HepG2 (cell line): ENCODE measurements around the gene CNFN. TPM values are rescaled to one million over a fixed set of nuclear protein-coding genes. Genes with fewer than 3 reads are reported as not detected.

Source experiments
- ATAC-seq: fragments of 200-7000 bp; cut with Tn5 transposase; 3 replicates; pipeline ENCODE4 v1.9.1; 2020; ENCODE audit warnings: mild to moderate bottlenecking, moderate library complexity
- BruUV-seq: library from RNA; stranded (reverse); fragments of 400-500 nt; replicated peaks from 2 replicates; lab custom pipeline; 2021; lab: Mats Ljungman, UMichigan
- CTCF ChIA-PET: fragments of 300-600 bp; formaldehyde crosslinking; extraction: SDS; loops from one replicate; lab custom pipeline; 2021; ENCODE audit warnings: low total read pairs, inconsistent platforms, low intra/inter-chr PET ratio; lab: Yijun Ruan, JAX
- POLR2A ChIA-PET: fragments of 350-600 bp; sonication (Branson Sonifier 250); formaldehyde crosslinking; loops from one replicate; lab custom pipeline; 2020; ENCODE audit warnings: antibody characterized with exemption, inconsistent platforms; lab: Yijun Ruan, JAX
- DNase-seq: peaks from one replicate; pipeline ENCODE4 v3.0.0-alpha.2; 2015; ENCODE audit warnings: low spot score
- FAIRE-seq: peaks from 3 replicates; lab custom pipeline; 2011; peaks lifted over from hg19 to GRCh38; lab: Jason Lieb, UNC
- H2AFZ ChIP-seq: one replicate; pipeline ENCODE4 v1.6.1; 2011; ENCODE audit warnings: low read length, inconsistent platforms
- H3K27ac ChIP-seq: fragments of 300-600 bp; 3 replicates; pipeline ENCODE4 v1.8.0; 2011; ENCODE audit warnings: mixed run types, mild to moderate bottlenecking, mixed read lengths, low read length, inconsistent platforms; ENCODE audit not compliant: insufficient read depth; ENCODE audit errors: extremely low read length
- H3K27me3 ChIP-seq, 2 experiments: fragments of 200-600 bp in 1 of 2; 2 replicates in 1 of 2; 3 replicates in 1 of 2; pipeline versions ENCODE4 v1.6.0 to v1.8.0; 2011; ENCODE audit warnings: low read length in 2 of 2, mild to moderate bottlenecking in 2 of 2, moderate library complexity in 2 of 2, inconsistent platforms in 1 of 2; ENCODE audit not compliant: insufficient read depth in 2 of 2, control insufficient read depth in 1 of 2
- H3K36me3 ChIP-seq, 2 experiments: fragments of 200-600 bp in 1 of 2; replicated peaks in 1 of 2; 2 replicates in 1 of 2; 3 replicates in 1 of 2; pipeline versions ENCODE4 v1.5.1 to v1.8.0; 2011; ENCODE audit warnings: low read length in 2 of 2, inconsistent platforms in 1 of 2; ENCODE audit not compliant: insufficient read depth in 2 of 2, control insufficient read depth in 1 of 2
- H3K4me1 ChIP-seq: 2 replicates; pipeline ENCODE4 v1.5.1; 2012; ENCODE audit warnings: low read length, inconsistent platforms; ENCODE audit not compliant: insufficient read depth
- H3K4me2 ChIP-seq: 2 replicates; pipeline ENCODE4 v1.6.0; 2011; ENCODE audit warnings: low read depth, low read length, inconsistent platforms
- H3K4me3 ChIP-seq, 3 experiments: fragments of 200-600 bp in 1 of 3; sonication (generic), shearing (Covaris generic) in 1 of 3; replicated peaks in 1 of 3; 2 replicates each; pipeline ENCODE4 v1.5.1; 2011 to 2016; ENCODE audit warnings: low read length in 3 of 3, inconsistent platforms in 2 of 3, low read depth in 2 of 3, mild to moderate bottlenecking in 2 of 3, control low read depth in 1 of 3, mixed read lengths in 1 of 3; ENCODE audit not compliant: insufficient read depth in 1 of 3
- H3K79me2 ChIP-seq: one replicate; pipeline ENCODE4 v1.6.1; 2011; ENCODE audit warnings: low read length, inconsistent platforms; ENCODE audit not compliant: insufficient read depth
- H3K9ac ChIP-seq: 2 replicates; pipeline ENCODE4 v1.6.0; 2011; ENCODE audit warnings: mild to moderate bottlenecking, low read depth, low read length, inconsistent platforms; ENCODE audit not compliant: insufficient read depth
- H3K9me3 ChIP-seq: 2 replicates; pipeline ENCODE4 v1.5.1; 2012; ENCODE audit warnings: mild to moderate bottlenecking, low read length
- H4K20me1 ChIP-seq: 2 replicates; pipeline ENCODE4 v1.6.0; 2011; ENCODE audit warnings: inconsistent platforms, mild to moderate bottlenecking, low read length, moderate library complexity; ENCODE audit not compliant: insufficient read depth
- GRHL1 ChIP-seq: sonication (generic); formaldehyde crosslinking; conservative IDR thresholded peaks from 2 replicates; pipeline ENCODE4 v1.8.0; 2022; ENCODE audit warnings: missing genetic modification reagents
- HDAC2 ChIP-seq: sonication (generic); formaldehyde crosslinking; IDR thresholded peaks from 2 replicates; pipeline ENCODE4 v1.4.0; 2020; ENCODE audit warnings: missing genetic modification reagents
- HMG20A ChIP-seq: IDR thresholded peaks from 2 replicates; pipeline ENCODE4 v1.6.1; 2016; ENCODE audit warnings: borderline replicate concordance
- IRX3 ChIP-seq: sonication (generic); formaldehyde crosslinking; IDR thresholded peaks from 2 replicates; pipeline ENCODE4 v1.8.1; 2023; ENCODE audit warnings: mild to moderate bottlenecking, low read depth, missing genetic modification reagents, borderline replicate concordance
- MIXL1 ChIP-seq: IDR thresholded peaks from 2 replicates; pipeline ENCODE4 v1.6.1; 2016
- NFIB ChIP-seq: sonication (generic); formaldehyde crosslinking; IDR thresholded peaks from 2 replicates; pipeline ENCODE4 v1.9.0; 2021; ENCODE audit warnings: missing genetic modification reagents, mild to moderate bottlenecking, borderline replicate concordance
- NFRKB ChIP-seq: fragments of 450-650 bp; IDR thresholded peaks from 2 replicates; pipeline ENCODE4 v1.6.1; 2017
- PCBP1 ChIP-seq: fragments of 200-400 bp; formaldehyde crosslinking; IDR thresholded peaks from 2 replicates; pipeline ENCODE4 v1.6.1; 2017; ENCODE audit warnings: mild to moderate bottlenecking, low read depth, low read length, borderline replicate concordance
- RBFOX2 ChIP-seq: fragments of 200-400 bp; formaldehyde crosslinking; IDR thresholded peaks from 2 replicates; pipeline ENCODE4 v1.6.1; 2017; ENCODE audit warnings: low read depth, mild to moderate bottlenecking, low read length
- THAP11 ChIP-seq: IDR thresholded peaks from 2 replicates; pipeline ENCODE4 v1.6.1; 2016; ENCODE audit warnings: missing biosample characterization, missing genetic modification reagents
- ZNF75D ChIP-seq: sonication (generic); formaldehyde crosslinking; IDR thresholded peaks from 2 replicates; pipeline ENCODE4 v1.8.1; 2023; ENCODE audit warnings: missing genetic modification reagents, mild to moderate bottlenecking, borderline replicate concordance
- WGBS: methylation state at CpG from one replicate; pipeline ENCODE4 v1.1.6; 2017; ENCODE audit warnings: low lambda C conversion rate; 5-methylcytosine and 5-hydroxymethylcytosine counted together
- in situ Hi-C: cut with HindIII; loops from 2 replicates; pipeline ENCODE4 v1.10.0; 2017; ENCODE audit warnings: low pct_unique_long_range_greater_than_20kb; ENCODE audit not compliant: extremely low pct_ligation_motif_present
- intact Hi-C: fragments of 100-400 bp; cut with micrococcal nuclease; formaldehyde crosslinking; loops from one replicate; pipeline ENCODE4 v1.10.0; 2022; ENCODE audit not compliant: unreplicated experiment
- polyA plus RNA-seq, 8 experiments: library from polyadenylated mRNA; depleted of rRNA in 3 of 8; stranded (reverse) in 7 of 8; unstranded in 1 of 8; fragments of >200 nt; fragmentation: Illumina TruSeq in 4 of 8; extraction: Trizol in 4 of 8; gene quantifications; 2 replicates each; pipeline versions ENCODE4 v1.2.1 to v1.2.3, GENCODE V29; 2011 to 2016; ENCODE audit warnings: low read depth in 4 of 8, missing spikeins in 1 of 8, mixed read lengths in 1 of 8; ENCODE audit not compliant: insufficient read depth in 1 of 8
- total RNA-seq, 5 experiments: library from RNA; depleted of rRNA; stranded (reverse); fragments of >200 nt; fragmentation: Illumina TruSeq; extraction: Trizol; gene quantifications; 2 replicates each; pipeline ENCODE4 v1.2.3, GENCODE V29; 2016; ENCODE audit warnings: low read depth in 1 of 5

Gene CNFN
- total and polyA plus RNA-seq, 2 of the 13 experiments (the other 11 are each of a cell fraction or from before 2014, with no cell fraction given) = 0.35 to 1.1 TPM

- TF ChIP-seq ZNF75D (CRISPR knock-in tag) = no peak
- peaks cover 0 to 2% of the 10 kb centered on the region in 2 experiments; a peak in 2 of 5 replicates for H3K36me3 ChIP-seq
- POLR2A ChIA-PET = no interaction called here
- FAIRE-seq (no peak), DNase-seq (no peak), ATAC-seq (no peak; the same call in 2 of the 3 replicates)
- no peaks in the 10 kb centered on the region for H3K79me2 ChIP-seq
- BruUV-seq = no TSS peak
- no peaks in the 10 kb centered on the region for H4K20me1 ChIP-seq
- no peak overlapping the region for H3K4me2 ChIP-seq
- H2AFZ ChIP-seq = no peak overlapping the region
- H3K27ac ChIP-seq = no peak overlapping the region
- CTCF ChIA-PET = no interaction called here
- no peaks in the 10 kb centered on the region for H3K27me3 ChIP-seq
- 94% methylated on average over 20 of the region's 27 CpGs for WGBS
- no peak overlapping the region for H3K4me3 ChIP-seq
- H3K9me3 ChIP-seq = no peaks in the 10 kb centered on the region; the same call in 1 of the 2 replicates
- no peaks in the 10 kb centered on the region for H3K4me1 ChIP-seq
- no peak overlapping the region for H3K9ac ChIP-seq
- in situ Hi-C loops (no loop called here), intact Hi-C loops (no loop called here)
Measured at GRCh38 chr19:42369433-42370067, 20.5 kb downstream of the CNFN start.

GRCh38 chr19:42368765-42369164 lies 21.3 kb downstream of the CNFN start:
- no peak; the same call in 2 of the 3 replicates for ATAC-seq

More at GRCh38 chr19:42368765-42369164, 21.3 kb downstream of the CNFN start:
- intact Hi-C loops (no loop called here), in situ Hi-C loops (no loop called here)
- Histone ChIP-seq H3K4me1 (no peaks in the 10 kb centered on the region), H3K27me3 (no peaks in the 10 kb centered on the region), H3K4me2 (no peak overlapping the region), H3K36me3 (peaks cover 5 to 10% of the 10 kb centered on the region in 2 experiments), H3K79me2 (no peaks in the 10 kb centered on the region), H2AFZ (no peak overlapping the region), H3K27ac (no peak overlapping the region), H3K4me3 (no peak overlapping the region), H4K20me1 (no peaks in the 10 kb centered on the region), H3K9me3 (peaks cover 7% of the 10 kb centered on the region), H3K9ac (no peak overlapping the region)
- 96% methylated on average over 8 of the region's 15 CpGs for WGBS
- no TSS peak for BruUV-seq
- CTCF ChIA-PET = no interaction called here
- TF ChIP-seq THAP11 (no peak), RBFOX2 (no peak), NFRKB (no peak), HDAC2 (CRISPR knock-in tag) (no peak), PCBP1 (no peak), MIXL1 (CRISPR knock-in tag) (no peak), GRHL1 (no peak), IRX3 (CRISPR knock-in tag) (no peak), HMG20A (no peak), NFIB (CRISPR knock-in tag) (no peak)
- POLR2A ChIA-PET = no interaction called here
- FAIRE-seq (no peak), DNase-seq (no peak)
